Mesenchymal stem cell (in vitro differentiated cells and primary cell): Measurements from ENCODE around the gene C1QTNF5.

Experiments
- DNase-seq: peaks from one replicate; pipeline ENCODE4 v3.0.0-alpha.2; 2013
- H2AFZ ChIP-seq: one replicate; pipeline ENCODE4 v1.6.1; 2013; ENCODE audit warnings: low read depth, mild to moderate bottlenecking, control low read depth, inconsistent platforms, low read length, moderate library complexity
- H2AK5ac ChIP-seq: 2 replicates; pipeline ENCODE4 v1.6.1; 2013; ENCODE audit warnings: low read length, moderate library complexity, mild to moderate bottlenecking, inconsistent platforms; ENCODE audit not compliant: severe bottlenecking
- H2BK120ac ChIP-seq: one replicate; pipeline ENCODE4 v1.6.1; 2013; ENCODE audit warnings: low read depth, mild to moderate bottlenecking, inconsistent platforms, low read length, moderate library complexity
- H2BK12ac ChIP-seq, 2 experiments: one replicate each; pipeline ENCODE4 v1.6.1; 2013; ENCODE audit warnings: inconsistent platforms in 2 of 2, low read length in 2 of 2, mild to moderate bottlenecking in 2 of 2, moderate library complexity in 2 of 2, control low read depth in 1 of 2
- H2BK15ac ChIP-seq: one replicate; pipeline ENCODE4 v1.6.1; 2013; ENCODE audit warnings: mild to moderate bottlenecking, low read depth, inconsistent platforms; ENCODE audit not compliant: poor library complexity, severe bottlenecking
- H2BK5ac ChIP-seq: 2 replicates; pipeline ENCODE4 v1.6.1; 2013; ENCODE audit warnings: low read depth, mild to moderate bottlenecking, low read length, control low read depth, inconsistent platforms; ENCODE audit not compliant: poor library complexity, severe bottlenecking
- H3K14ac ChIP-seq, 2 experiments: one replicate each; pipeline ENCODE4 v1.6.1; 2013; ENCODE audit warnings: inconsistent platforms in 2 of 2, low read length in 2 of 2, control low read depth in 1 of 2, mild to moderate bottlenecking in 1 of 2, moderate library complexity in 1 of 2
- H3K18ac ChIP-seq, 2 experiments: one replicate each; pipeline ENCODE4 v1.6.1; 2013; ENCODE audit warnings: inconsistent platforms in 2 of 2, low read length in 2 of 2, control low read depth in 1 of 2, low read depth in 1 of 2, mild to moderate bottlenecking in 1 of 2
- H3K23ac ChIP-seq, 2 experiments: one replicate each; pipeline ENCODE4 v1.6.1; 2013; ENCODE audit warnings: inconsistent platforms in 2 of 2, low read length in 2 of 2, mild to moderate bottlenecking in 2 of 2, moderate library complexity in 2 of 2, control low read depth in 1 of 2
- H3K27ac ChIP-seq: 2 replicates; pipeline ENCODE4 v1.5.1; 2013; ENCODE audit warnings: mild to moderate bottlenecking, moderate library complexity, low read length, control low read depth, inconsistent platforms; ENCODE audit not compliant: poor library complexity, severe bottlenecking
- H3K27me3 ChIP-seq, 2 experiments: 2 replicates each; pipeline versions ENCODE4 v1.6.1 to v1.7.0; 2013; ENCODE audit warnings: low read length in 2 of 2, mild to moderate bottlenecking in 2 of 2, moderate library complexity in 2 of 2, control low read depth in 1 of 2, inconsistent platforms in 1 of 2; ENCODE audit not compliant: control insufficient read depth in 1 of 2, insufficient read depth in 1 of 2
- H3K36me3 ChIP-seq, 2 experiments: 2 replicates each; pipeline versions ENCODE4 v1.6.1 to v1.7.0; 2013; ENCODE audit warnings: low read length in 2 of 2, control low read depth in 1 of 2, inconsistent platforms in 1 of 2, low read depth in 1 of 2, mild to moderate bottlenecking in 1 of 2; ENCODE audit not compliant: insufficient read depth in 2 of 2, control insufficient read depth in 1 of 2
- H3K4ac ChIP-seq, 2 experiments: one replicate each; pipeline ENCODE4 v1.6.1; 2013; ENCODE audit warnings: inconsistent platforms in 2 of 2, low read length in 2 of 2, mild to moderate bottlenecking in 2 of 2, moderate library complexity in 2 of 2, control low read depth in 1 of 2, low read depth in 1 of 2
- H3K4me1 ChIP-seq: 2 replicates; pipeline ENCODE4 v1.6.1; 2013; ENCODE audit warnings: low read depth, low read length, control low read depth; ENCODE audit not compliant: control insufficient read depth, insufficient read depth
- H3K4me2 ChIP-seq: 2 replicates; pipeline ENCODE4 v1.6.1; 2013; ENCODE audit warnings: low read length, mild to moderate bottlenecking, inconsistent platforms; ENCODE audit not compliant: poor library complexity, severe bottlenecking
- H3K4me3 ChIP-seq, 2 experiments: 2 replicates each; pipeline versions ENCODE4 v1.5.1 to v1.7.0; 2013; ENCODE audit warnings: low read length in 2 of 2, mild to moderate bottlenecking in 2 of 2, control low read depth in 1 of 2, low read depth in 1 of 2; ENCODE audit not compliant: insufficient read depth in 1 of 2
- H3K79me1 ChIP-seq: replicated peaks from 2 replicates; pipeline ENCODE4 v1.6.1; 2013; ENCODE audit warnings: mild to moderate bottlenecking, control low read depth, low read length, inconsistent platforms; ENCODE audit not compliant: poor library complexity, severe bottlenecking
- H3K9ac ChIP-seq: 2 replicates; pipeline ENCODE4 v1.7.0; 2013; ENCODE audit warnings: mild to moderate bottlenecking, low read length, moderate library complexity
- H3K9me3 ChIP-seq: 2 replicates; pipeline ENCODE4 v1.7.0; 2013; ENCODE audit warnings: mild to moderate bottlenecking, low read length; ENCODE audit not compliant: control insufficient read depth
- H4K8ac ChIP-seq: one replicate; pipeline ENCODE4 v1.6.1; 2013; ENCODE audit warnings: inconsistent platforms, mild to moderate bottlenecking, low read length, moderate library complexity
- H4K91ac ChIP-seq: one replicate; pipeline ENCODE4 v1.6.1; 2013; ENCODE audit warnings: mild to moderate bottlenecking, low read length, inconsistent platforms
- WGBS: methylation state at CpG from one replicate; pipeline ENCODE4 v1.1.7; 2013; ENCODE audit warnings: mixed read lengths; 5-methylcytosine and 5-hydroxymethylcytosine counted together

The C1QTNF5 gene

GRCh38 chr11:119341222-119342022, 739 bp upstream of the C1QTNF5 start:
- Histone ChIP-seq H3K27me3 (peaks cover 18 to 71% of the 10 kb centered on the region in 2 experiments), H3K4me2 (no peak overlapping the region), H2BK15ac (peak overlapping the region; percentile 93), H2BK12ac (peak overlapping the region; percentile 21 to 90), H3K14ac (no peak overlapping the region), H3K79me1 (peaks cover 11% of the 10 kb centered on the region), H2BK5ac (no peak overlapping the region), H3K4me3 (peak overlapping the region in 1 of 2 experiments; percentile 77), H4K8ac (peak overlapping the region; percentile 83), H3K27ac (no peak overlapping the region), H3K4ac (no peak overlapping the region), H3K4me1 (peaks cover 27% of the 10 kb centered on the region), H3K9ac (peak overlapping the region; percentile 77), H3K23ac (peak overlapping the region in 1 of 2 experiments; percentile 34), H2BK120ac (no peak overlapping the region), H3K9me3 (no peaks in the 10 kb centered on the region), H3K18ac (peak overlapping the region in 1 of 2 experiments; percentile 80), H3K36me3 (peaks cover 9% of the 10 kb centered on the region in 2 experiments), H2AK5ac (no peak overlapping the region), H2AFZ (no peak overlapping the region), H4K91ac (no peak overlapping the region)
- no peak for DNase-seq
- WGBS: 48% methylated on average over 13 of the region's 16 CpGs

- H2BK120ac ChIP-seq: peak overlapping the region; percentile 94
- peaks cover 15 to 17% of the 10 kb centered on the region in 2 experiments for H3K36me3 ChIP-seq
- H3K9me3 ChIP-seq: no peaks in the 10 kb centered on the region
- H2BK12ac ChIP-seq: peak overlapping the region; percentile 8 to 83
- H2BK15ac ChIP-seq: peak overlapping the region; percentile 91
- H3K4ac ChIP-seq: peak overlapping the region; percentile 64 to 99
- 9% methylated on average over 75 of the region's 86 CpGs for WGBS
- H3K14ac ChIP-seq: peak overlapping the region in 1 of 2 experiments; percentile 50
- peak overlapping the region in 1 of 2 experiments; percentile 55 for H3K23ac ChIP-seq
- peak overlapping the region; percentile 73 for H2AFZ ChIP-seq
- H3K18ac ChIP-seq: peak overlapping the region; percentile 86 to 94
- H2BK5ac ChIP-seq: no peak overlapping the region
- H4K8ac ChIP-seq: peak overlapping the region; percentile 92
- peak overlapping the region; percentile 70 for H3K4me2 ChIP-seq
- H2AK5ac ChIP-seq: no peak overlapping the region
- peaks cover 18 to 55% of the 10 kb centered on the region in 2 experiments for H3K27me3 ChIP-seq
- peak overlapping the region; percentile 77 for H3K9ac ChIP-seq
- H3K4me3 ChIP-seq: peak overlapping the region; percentile 35 to 77
- no peak overlapping the region for H3K27ac ChIP-seq
- peak; percentile 66 for DNase-seq
- peaks cover 39% of the 10 kb centered on the region for H3K4me1 ChIP-seq
- H4K91ac ChIP-seq: peak overlapping the region; percentile 71
- H3K79me1 ChIP-seq: peaks cover 28% of the 10 kb centered on the region
These were observed 921 bp downstream of the C1QTNF5 start for GRCh38 chr11:119339589-119340334.

- H2AK5ac ChIP-seq: no peak overlapping the region
- H3K18ac ChIP-seq: peak overlapping the region; percentile 83 to 85
- peak overlapping the region in 1 of 2 experiments; percentile 9 for H3K14ac ChIP-seq
- no peak overlapping the region for H3K4me2 ChIP-seq
- H2AFZ ChIP-seq: peak overlapping the region; percentile 39
- no peak overlapping the region for H2BK5ac ChIP-seq
- peak overlapping the region; percentile 77 for H3K9ac ChIP-seq
- H4K91ac ChIP-seq: peak overlapping the region; percentile 64
- no peak overlapping the region for H3K27ac ChIP-seq
- peaks cover 15 to 17% of the 10 kb centered on the region in 2 experiments for H3K36me3 ChIP-seq
- H3K79me1 ChIP-seq: peaks cover 30% of the 10 kb centered on the region
- H3K4ac ChIP-seq: peak overlapping the region; percentile 19 to 58
- no peaks in the 10 kb centered on the region for H3K9me3 ChIP-seq
- H2BK120ac ChIP-seq: peak overlapping the region; percentile 94
- peaks cover 39% of the 10 kb centered on the region for H3K4me1 ChIP-seq
- peak overlapping the region in 1 of 2 experiments; percentile 9 for H3K23ac ChIP-seq
- 69% methylated on average over 11 of the region's 11 CpGs for WGBS
- peak overlapping the region in 1 of 2 experiments; percentile 77 for H3K4me3 ChIP-seq
- H2BK12ac ChIP-seq: peak overlapping the region; percentile 40 to 83
- peak overlapping the region; percentile 91 for H2BK15ac ChIP-seq
- H4K8ac ChIP-seq: peak overlapping the region; percentile 92
- H3K27me3 ChIP-seq: peaks cover 18 to 48% of the 10 kb centered on the region in 2 experiments
- DNase-seq: peak; percentile 24
These were observed 1.6 kb downstream of the C1QTNF5 start for GRCh38 chr11:119338965-119339588.
